K562 (cell line): ENCODE data around the gene JADE2. TPM values are rescaled to one million over a fixed set of nuclear protein-coding genes. Genes with fewer than 3 reads are reported as not detected.

Experiments
- ATAC-seq: fragments of 200-7000 bp; cut with Tn5 transposase; 3 replicates; pipeline ENCODE4 v1.9.1; 2020; ENCODE audit warnings: moderate library complexity
- BruUV-seq: library from RNA; stranded (reverse); fragments of 400-500 nt; replicated peaks from 2 replicates; lab custom pipeline; 2021; lab: Mats Ljungman, UMichigan
- CTCF ChIA-PET: fragments of 300-600 bp; formaldehyde crosslinking; extraction: SDS; loops from one replicate; lab custom pipeline; 2021; ENCODE audit warnings: low intra/inter-chr PET ratio; lab: Yijun Ruan, JAX
- POLR2A ChIA-PET: fragments of 300-600, 350-650 bp; sonication (Branson Sonifier 250); formaldehyde crosslinking; extraction: SDS; loops from one replicate; lab custom pipeline; 2021; ENCODE audit warnings: antibody characterized with exemption, inconsistent platforms; lab: Yijun Ruan, JAX
- DNase-seq, 4 experiments: peaks; one replicate each; pipeline versions ENCODE4 v3.0.0 to v3.0.0-alpha.2; 2011 to 2018; ENCODE audit warnings: low spot score in 3 of 4, mixed read lengths in 3 of 4; ENCODE audit errors: extremely low read depth in 1 of 4
- FAIRE-seq: peaks from 2 replicates; lab custom pipeline; 2011; peaks lifted over from hg19 to GRCh38; lab: Jason Lieb, UNC
- H2AFZ ChIP-seq: 2 replicates; pipeline ENCODE4 v1.6.0; 2011; ENCODE audit warnings: low read depth, low read length, control low read depth, inconsistent platforms
- H3K27ac ChIP-seq: fragments of 200-600 bp; 3 replicates; pipeline ENCODE4 v1.8.0; 2011; ENCODE audit warnings: low read depth, mild to moderate bottlenecking, control low read depth, inconsistent platforms, low read length, moderate library complexity, mixed read lengths; ENCODE audit errors: extremely low read depth
- H3K27me3 ChIP-seq, 2 experiments: fragments of 300-600 bp in 1 of 2; 2 replicates in 1 of 2; 3 replicates in 1 of 2; pipeline versions ENCODE4 v1.6.0 to v1.8.0; 2011; ENCODE audit warnings: inconsistent platforms in 2 of 2, low read length in 2 of 2, mild to moderate bottlenecking in 1 of 2, mixed read lengths in 1 of 2, moderate library complexity in 1 of 2; ENCODE audit not compliant: control insufficient read depth in 2 of 2, insufficient read depth in 2 of 2
- H3K36me3 ChIP-seq: fragments of 300-600 bp; 3 replicates; pipeline ENCODE4 v1.8.0; 2011; ENCODE audit warnings: mild to moderate bottlenecking, low read length, inconsistent platforms; ENCODE audit not compliant: control insufficient read depth, insufficient read depth
- H3K4me1 ChIP-seq, 2 experiments: fragments of 200-600 bp in 1 of 2; replicated peaks in 1 of 2; 2 replicates in 1 of 2; 3 replicates in 1 of 2; pipeline versions ENCODE4 v1.5.1 to v1.8.0; 2011; ENCODE audit warnings: inconsistent platforms in 2 of 2, low read length in 2 of 2, mild to moderate bottlenecking in 1 of 2, mixed read lengths in 1 of 2, moderate library complexity in 1 of 2; ENCODE audit not compliant: control insufficient read depth in 2 of 2, insufficient read depth in 2 of 2
- H3K4me2 ChIP-seq: 2 replicates; pipeline ENCODE4 v1.6.1; 2011; ENCODE audit warnings: low read length, control low read depth, inconsistent platforms, mixed read lengths; ENCODE audit not compliant: insufficient read depth
- H3K4me3 ChIP-seq: fragments of 200-600 bp; sonication (generic), shearing (Covaris generic); 2 replicates; pipeline ENCODE4 v1.5.1; 2016; ENCODE audit warnings: control low read depth, inconsistent platforms
- H3K79me2 ChIP-seq: fragments of 200-600 bp; 3 replicates; pipeline ENCODE4 v1.8.0; 2011; ENCODE audit warnings: low read length, inconsistent platforms; ENCODE audit not compliant: control insufficient read depth, insufficient read depth
- H3K9ac ChIP-seq, 2 experiments: 2 replicates each; pipeline versions ENCODE4 v1.6.0 to v1.6.1; 2011; ENCODE audit warnings: low read depth in 2 of 2, low read length in 2 of 2, control low read depth in 1 of 2, inconsistent platforms in 1 of 2, mild to moderate bottlenecking in 1 of 2, mixed read lengths in 1 of 2; ENCODE audit not compliant: insufficient read depth in 1 of 2
- H3K9me1 ChIP-seq: one replicate; pipeline ENCODE4 v1.6.0; 2011; ENCODE audit warnings: inconsistent platforms, mild to moderate bottlenecking, low read length, moderate library complexity; ENCODE audit not compliant: control insufficient read depth, insufficient read depth
- H3K9me3 ChIP-seq: replicated peaks from 2 replicates; pipeline ENCODE4 v1.5.1; 2011; ENCODE audit warnings: low read depth, low read length, inconsistent platforms; ENCODE audit not compliant: control insufficient read depth, insufficient read depth
- H4K20me1 ChIP-seq: replicated peaks from 2 replicates; pipeline ENCODE4 v1.6.1; 2011; ENCODE audit warnings: low read length, inconsistent platforms, mixed read lengths; ENCODE audit not compliant: control insufficient read depth, insufficient read depth
- ATF6 ChIP-seq: sonication (generic); formaldehyde crosslinking; IDR thresholded peaks from 2 replicates; pipeline ENCODE4 v1.4.0; 2020; ENCODE audit warnings: mild to moderate bottlenecking, missing genetic modification reagents
- COPS2 ChIP-seq: fragments of 450-650 bp; conservative IDR thresholded peaks from 2 replicates; pipeline ENCODE4 v1.6.1; 2016; ENCODE audit warnings: mild to moderate bottlenecking, moderate library complexity
- HOMEZ ChIP-seq: fragments of 250-450 bp; sonication (Bioruptor Pico); IDR thresholded peaks from 2 replicates; pipeline ENCODE4 v1.4.0; 2020; ENCODE audit warnings: mild to moderate bottlenecking, moderate library complexity
- NCOA6 ChIP-seq: fragments of 450-650 bp; IDR thresholded peaks from 2 replicates; pipeline ENCODE4 v1.6.1; 2017; ENCODE audit warnings: mild to moderate bottlenecking
- NR0B1 ChIP-seq: fragments of 450-650 bp; IDR thresholded peaks from one replicate; pipeline ENCODE4 v1.6.1; 2018; ENCODE audit warnings: mild to moderate bottlenecking, moderate library complexity; ENCODE audit not compliant: partially characterized antibody
- SETDB1 ChIP-seq: IDR thresholded peaks from one replicate; pipeline ENCODE4 v1.6.1; 2012; ENCODE audit warnings: low read length, control low read depth, inconsistent platforms
- STAT6 ChIP-seq: sonication (generic); formaldehyde crosslinking; IDR thresholded peaks from 2 replicates; pipeline ENCODE4 v1.8.1; 2023; ENCODE audit warnings: mild to moderate bottlenecking, missing genetic modification reagents
- TSHZ1 ChIP-seq: fragments of 250-450 bp; sonication (Bioruptor Pico); IDR thresholded peaks from 2 replicates; pipeline ENCODE4 v1.4.0; 2020; ENCODE audit warnings: mild to moderate bottlenecking, moderate library complexity
- ZNF586 ChIP-seq: fragments of 450-650 bp; formaldehyde crosslinking; conservative IDR thresholded peaks from 2 replicates; pipeline ENCODE4 v1.4.0; 2020; ENCODE audit warnings: mild to moderate bottlenecking, moderate library complexity
- ZNF785 ChIP-seq: fragments of 250-450 bp; sonication (Bioruptor Pico); IDR thresholded peaks from 2 replicates; pipeline ENCODE4 v1.4.0; 2020; ENCODE audit warnings: mild to moderate bottlenecking
- WGBS: fragments of 100-300 bp; shearing (Covaris generic); methylation state at CpG from one replicate; pipeline ENCODE4 v1.1.6; 2016; ENCODE audit warnings: low coverage, mixed read lengths; ENCODE audit not compliant: insufficient coverage; ENCODE audit errors: missing lambda C conversion rate; 5-methylcytosine and 5-hydroxymethylcytosine counted together
- in situ Hi-C: fragments of 300-500 bp; cut with MboI; formaldehyde crosslinking; loops from 4 replicates; pipeline ENCODE4 v1.15.0; 2018; ENCODE audit warnings: inconsistent platforms, mixed read lengths
- intact Hi-C: fragments of 100-400 bp; cut with micrococcal nuclease; formaldehyde crosslinking; loops from 2 replicates; pipeline ENCODE4 v1.14.2; 2022
- polyA plus RNA-seq, 8 experiments: library from polyadenylated mRNA; depleted of rRNA in 4 of 8; stranded (reverse) in 5 of 8; unstranded in 3 of 8; fragments of >200 nt; fragmentation: Nextera tagmentation in 2 of 8; fragmentation: Illumina TruSeq in 1 of 8; extraction: Ambion mirVana in 2 of 8; extraction: Trizol in 1 of 8; gene quantifications; 2 replicates each; pipeline versions ENCODE4 v1.2.1 to v1.2.3, GENCODE V29; 2011 to 2014; ENCODE audit warnings: inconsistent platforms in 1 of 8, missing spikeins in 1 of 8
- total RNA-seq, 7 experiments: library from RNA; depleted of rRNA in 6 of 7; stranded (reverse); fragments of >200 nt in 6 of 7; fragmentation: Illumina TruSeq in 2 of 7; extraction: Trizol in 2 of 7; gene quantifications; 2 replicates each; pipeline versions ENCODE4 v1.2.1 to v1.2.3, GENCODE V29; 2011 to 2021; ENCODE audit warnings: low replicate concordance in 1 of 7

The JADE2 gene
- total and polyA plus RNA-seq, 9 of the 15 experiments (the other 6 are each of a cell fraction or from before 2014, with no cell fraction given), result 0.50 to 23.3 (median 9.1) TPM

GRCh38 chr5:134592141-134592746 lies 66.8 kb downstream of the JADE2 start:
- peak in 1 of 4 experiments; percentile 22 for DNase-seq
- WGBS, result 15% methylated on average over 7 of the region's 7 CpGs
- ChIA-PET CTCF (no interaction called here), POLR2A (interaction anchor here (0.5 to 1.3 kb wide), 5 partner anchors 10 to 56 kb away, joined by 3 to 4 read pairs (median 3); partner anchors contain the start of gene SEC24A)
- Histone ChIP-seq H3K9me3 (no peaks in the 10 kb centered on the region), H3K79me2 (no peaks in the 10 kb centered on the region), H3K4me1 (peaks cover 4% of the 10 kb centered on the region in 2 experiments; a peak in 3 of 5 replicates), H3K4me2 (no peak overlapping the region), H4K20me1 (no peaks in the 10 kb centered on the region), H3K9me1 (no peaks in the 10 kb centered on the region), H3K9ac (no peak overlapping the region), H3K27me3 (no peaks in the 10 kb centered on the region), H3K27ac (no peak overlapping the region), H2AFZ (peak overlapping the region; percentile 34; the same call in 1 of the 2 replicates), H3K36me3 (no peaks in the 10 kb centered on the region), H3K4me3 (no peak overlapping the region)
- FAIRE-seq, result peak; percentile 11
- intact Hi-C loops, result loop anchor here (10.0 kb wide), 1 partner anchor 313 kb away; the partner anchor contains the start of gene PCBD2
- peak; percentile 41 for ATAC-seq
- BruUV-seq, result no TSS peak
- in situ Hi-C loops, result loop anchor here (25.0 kb wide), 1 partner anchor 555 kb away; no protein-coding TSS in a partner anchor
- TF ChIP-seq ZNF785 (CRISPR knock-in tag), result no peak
- TF ChIP-seq ZNF586 (CRISPR knock-in tag), result no peak
- no peak for TF ChIP-seq COPS2
- TF ChIP-seq HOMEZ, result no peak
- TF ChIP-seq SETDB1, result no peak
- TF ChIP-seq STAT6 (CRISPR knock-in tag), result no peak
- TF ChIP-seq TSHZ1 (CRISPR knock-in tag), result no peak
- no peak for TF ChIP-seq NR0B1
- no peak for TF ChIP-seq ATF6 (CRISPR knock-in tag)
- TF ChIP-seq NCOA6, result no peak
